ENCODE measurements around the gene BAHCC1. TPM values are rescaled to one million over a fixed set of nuclear protein-coding genes. Genes with fewer than 3 reads are reported as not detected.
"Not testable (repeated sequence)": the region's sequence is repeated elsewhere in the genome, so short reads cannot be mapped to it uniquely, and the experiment has no call there.

Gene BAHCC1
- total and polyA plus RNA-seq, 9 of the 15 experiments (the other 6 are each of a cell fraction or from before 2014, with no cell fraction given): 0.14 to 26.9 (median 5.0) TPM

DNA sequence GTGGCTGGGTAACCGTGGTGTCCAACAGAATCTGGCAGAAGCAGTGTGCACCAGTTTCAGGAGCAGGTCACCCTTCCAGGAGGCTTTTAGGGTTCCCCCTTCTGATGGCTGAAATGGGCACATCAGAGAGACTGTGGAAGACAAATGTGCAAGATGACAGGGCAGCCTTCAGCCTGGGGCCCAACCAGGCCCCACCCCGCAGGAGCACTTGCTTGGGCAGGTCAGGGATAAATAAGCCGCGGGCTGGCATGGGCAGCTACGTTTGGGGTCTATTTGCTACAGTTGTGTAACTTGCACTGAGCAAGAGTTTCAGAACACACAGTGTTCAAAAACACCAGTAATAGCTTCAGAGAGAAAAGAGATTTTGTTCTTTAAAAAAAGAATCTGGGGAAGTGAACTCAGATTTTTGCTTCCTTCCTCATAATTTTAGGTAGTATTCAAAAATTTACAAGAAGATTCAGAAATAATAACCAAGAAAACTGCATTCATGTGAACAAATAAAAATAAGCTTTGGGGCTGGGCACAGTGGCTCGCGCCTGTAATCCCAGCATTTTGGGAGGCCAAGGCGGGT is 44.9 kb upstream of the BAHCC1 start (continued):
- TF ChIP-seq, protein P1, sequence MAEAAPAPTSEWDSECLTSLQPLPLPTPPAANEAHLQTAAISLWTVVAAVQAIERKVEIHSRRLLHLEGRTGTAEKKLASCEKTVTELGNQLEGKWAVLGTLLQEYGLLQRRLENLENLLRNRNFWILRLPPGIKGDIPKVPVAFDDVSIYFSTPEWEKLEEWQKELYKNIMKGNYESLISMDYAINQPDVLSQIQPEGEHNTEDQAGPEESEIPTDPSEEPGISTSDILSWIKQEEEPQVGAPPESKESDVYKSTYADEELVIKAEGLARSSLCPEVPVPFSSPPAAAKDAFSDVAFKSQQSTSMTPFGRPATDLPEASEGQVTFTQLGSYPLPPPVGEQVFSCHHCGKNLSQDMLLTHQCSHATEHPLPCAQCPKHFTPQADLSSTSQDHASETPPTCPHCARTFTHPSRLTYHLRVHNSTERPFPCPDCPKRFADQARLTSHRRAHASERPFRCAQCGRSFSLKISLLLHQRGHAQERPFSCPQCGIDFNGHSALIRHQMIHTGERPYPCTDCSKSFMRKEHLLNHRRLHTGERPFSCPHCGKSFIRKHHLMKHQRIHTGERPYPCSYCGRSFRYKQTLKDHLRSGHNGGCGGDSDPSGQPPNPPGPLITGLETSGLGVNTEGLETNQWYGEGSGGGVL (CRISPR knock-in tag; IDR thresholded peaks at IDR 0.05): no peak
- no peak for TF ChIP-seq DNMT1 (IDR thresholded peaks at IDR 0.05)

DNA sequence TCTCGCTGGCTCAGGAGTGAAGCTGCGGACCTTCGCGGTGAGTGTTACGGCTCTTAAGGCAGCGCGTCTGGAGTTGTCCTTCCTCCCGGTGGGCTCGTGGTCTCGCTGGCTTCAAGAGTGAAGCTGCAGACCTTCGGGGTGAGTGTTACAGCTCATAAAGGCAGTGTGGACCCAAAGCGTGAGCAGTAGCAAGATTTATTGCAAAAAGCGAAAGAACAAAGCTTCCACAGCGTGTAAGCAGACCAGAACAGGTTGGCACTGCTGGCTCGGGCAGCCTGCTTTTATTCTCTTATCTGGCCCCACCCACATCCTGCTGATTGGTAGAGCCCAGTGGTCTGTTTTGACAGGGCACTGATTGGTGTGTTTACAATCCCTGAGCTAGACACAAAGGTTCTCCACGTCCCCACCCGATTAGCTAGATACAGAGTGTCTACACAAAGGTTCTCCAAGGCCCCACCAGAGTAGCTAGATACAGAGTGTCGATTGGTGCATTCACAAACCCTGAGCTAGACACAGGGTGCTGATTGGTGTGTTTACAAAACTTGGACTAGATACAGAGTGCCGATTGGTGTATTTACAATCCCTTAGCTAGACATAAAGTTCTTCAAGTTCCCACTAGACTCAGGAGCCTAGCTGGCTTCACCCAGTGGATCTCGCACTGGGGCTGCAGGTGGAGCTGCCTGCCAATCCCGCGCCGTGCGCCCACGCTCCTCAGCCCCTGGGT is 43.8 kb upstream of the BAHCC1 start:
- H3K36me3 ChIP-seq (ENCODE audit: control insufficient read depth, insufficient read depth, low read length); ATAC-seq; H3K4me3 ChIP-seq; in situ Hi-C loops (cut with MboI); H2AFZ ChIP-seq (ENCODE audit: low read depth, low read length); DNase-seq (ENCODE audit: extremely low read depth in 1 of 4, low spot score in 3 of 4); H3K9ac ChIP-seq (ENCODE audit: insufficient read depth in 1 of 2, low read depth in 2 of 2, low read length in 2 of 2); H3K9me3 ChIP-seq (replicated peaks; ENCODE audit: control insufficient read depth, insufficient read depth, low read depth, low read length); H4K20me1 ChIP-seq (replicated peaks; ENCODE audit: control insufficient read depth, insufficient read depth, low read length); H3K9me1 ChIP-seq (ENCODE audit: control insufficient read depth, insufficient read depth, low read length); intact Hi-C loops (cut with micrococcal nuclease); H3K27ac ChIP-seq (ENCODE audit: extremely low read depth, low read depth, low read length); CTCF ChIA-PET (ENCODE audit: low intra/inter-chr PET ratio); BruUV-seq (replicated peaks); FAIRE-seq; H3K79me2 ChIP-seq (ENCODE audit: control insufficient read depth, insufficient read depth, low read length); H3K27me3 ChIP-seq (ENCODE audit: control insufficient read depth in 2 of 2, insufficient read depth in 2 of 2, low read length in 2 of 2); H3K4me2 ChIP-seq (ENCODE audit: insufficient read depth, low read length): not testable (repeated sequence)
- POLR2A ChIA-PET: interaction anchor here (1.0 to 1.7 kb wide), 2 partner anchors 44 to 50 kb away, joined by 3 to 5 read pairs; partner anchors contain the start of gene BAHCC1
- H3K4me1 ChIP-seq (replicated peaks in 1 of 2; ENCODE audit: control insufficient read depth in 2 of 2, insufficient read depth in 2 of 2, low read length in 2 of 2): peaks cover 41 to 45% of the 10 kb centered on the region in 2 experiments
- 78% methylated on average over 15 of the region's 25 CpGs for WGBS (ENCODE audit: insufficient coverage, low coverage, missing lambda C conversion rate)
- peak; percentile 53 for TF ChIP-seq NFYB (IDR thresholded peaks at IDR 0.05; ENCODE audit: extremely low read depth, insufficient read length)
